Parathyroid adenoma (tissue), 2 donors: ENCODE data around the gene C1orf35.
A peak's percentile ranks its signal among the peaks of the same experiment; 100 is the strongest.

Experiments
- H2AFZ ChIP-seq: fragments of 300-600 bp; sonication (generic); one replicate; pipeline ENCODE4 v1.7.0; 2017; ENCODE audit warnings: antibody characterized with exemption, mild to moderate bottlenecking
- H3K27ac ChIP-seq: fragments of 300-600 bp; sonication (generic); one replicate; pipeline ENCODE4 v1.7.0; 2017
- H3K27me3 ChIP-seq: fragments of 300-600 bp; sonication (generic); one replicate; pipeline ENCODE4 v1.7.0; 2017; ENCODE audit warnings: low read length; ENCODE audit not compliant: control insufficient read depth, insufficient read depth
- H3K36me3 ChIP-seq: fragments of 300-600 bp; sonication (generic); one replicate; pipeline ENCODE4 v1.7.0; 2017; ENCODE audit warnings: low read length; ENCODE audit not compliant: control insufficient read depth, insufficient read depth
- H3K4me1 ChIP-seq: fragments of 300-600 bp; sonication (generic); one replicate; pipeline ENCODE4 v1.7.0; 2017; ENCODE audit warnings: control low read depth
- H3K4me2 ChIP-seq: fragments of 300-600 bp; sonication (generic); one replicate; pipeline ENCODE4 v1.7.0; 2017; ENCODE audit warnings: low read length
- H3K4me3 ChIP-seq: fragments of 300-600 bp; sonication (generic); one replicate; pipeline ENCODE4 v1.7.0; 2017; ENCODE audit warnings: low read depth, low read length
- H3K79me2 ChIP-seq: fragments of 300-600 bp; sonication (generic); one replicate; pipeline ENCODE4 v1.7.0; 2017; ENCODE audit warnings: control low read depth
- H3K9ac ChIP-seq: fragments of 300-600 bp; sonication (generic); one replicate; pipeline ENCODE4 v1.7.0; 2017; ENCODE audit warnings: mild to moderate bottlenecking
- H3K9me3 ChIP-seq: fragments of 300-600 bp; sonication (generic); one replicate; pipeline ENCODE4 v1.7.0; 2017; ENCODE audit warnings: low read length; ENCODE audit not compliant: control insufficient read depth
- CTCF ChIP-seq: fragments of 300-600 bp; sonication (generic); IDR thresholded peaks from one replicate; pipeline ENCODE4 v1.7.0; 2017; ENCODE audit warnings: antibody characterized with exemption, mild to moderate bottlenecking
- donor health status: primary hyperparathyroidism.

Gene C1orf35

GRCh38 chr1:228089519-228090380 is 13.4 kb downstream of the C1orf35 start:
- Histone ChIP-seq H2AFZ (no peak overlapping the region), H3K4me2 (peak overlapping the region; percentile 1), H3K79me2 (peaks cover 95% of the 10 kb centered on the region), H3K4me1 (peaks cover 41% of the 10 kb centered on the region), H3K9ac (no peak overlapping the region), H3K27ac (no peak overlapping the region), H3K36me3 (no peaks in the 10 kb centered on the region), H3K9me3 (no peaks in the 10 kb centered on the region), H3K4me3 (no peak overlapping the region), H3K27me3 (no peaks in the 10 kb centered on the region)
- no peak for TF ChIP-seq CTCF

- Histone ChIP-seq H2AFZ (no peak overlapping the region), H3K4me2 (no peak overlapping the region), H3K9ac (no peak overlapping the region), H3K27ac (no peak overlapping the region), H3K4me1 (peaks cover 44% of the 10 kb centered on the region), H3K27me3 (no peaks in the 10 kb centered on the region), H3K79me2 (peaks cover 93% of the 10 kb centered on the region), H3K9me3 (no peaks in the 10 kb centered on the region), H3K36me3 (no peaks in the 10 kb centered on the region), H3K4me3 (no peak overlapping the region)
- TF ChIP-seq CTCF: no peak
Observed at GRCh38 chr1:228088586-228089498, 14.3 kb downstream of the C1orf35 start.

GRCh38 chr1:228087771-228088251 is 15.3 kb downstream of the C1orf35 start:
- Histone ChIP-seq H3K27me3 (no peaks in the 10 kb centered on the region), H3K4me1 (peaks cover 44% of the 10 kb centered on the region), H3K79me2 (peaks cover 88% of the 10 kb centered on the region), H3K4me2 (no peak overlapping the region), H3K36me3 (no peaks in the 10 kb centered on the region), H3K9me3 (no peaks in the 10 kb centered on the region), H2AFZ (no peak overlapping the region), H3K9ac (no peak overlapping the region), H3K27ac (no peak overlapping the region), H3K4me3 (no peak overlapping the region)
- no peak for TF ChIP-seq CTCF

GRCh38 chr1:228085287-228085951 is 17.7 kb downstream of the C1orf35 start:
- no peaks in the 10 kb centered on the region for H3K36me3 ChIP-seq
- peak overlapping the region; percentile 13 for H3K4me3 ChIP-seq
- H2AFZ ChIP-seq: no peak overlapping the region
- H3K9ac ChIP-seq: no peak overlapping the region
- H3K4me2 ChIP-seq: peak overlapping the region; percentile 57
- peaks cover 41% of the 10 kb centered on the region for H3K4me1 ChIP-seq
- H3K27me3 ChIP-seq: no peaks in the 10 kb centered on the region
- H3K79me2 ChIP-seq: peaks cover 65% of the 10 kb centered on the region
- TF ChIP-seq CTCF: no peak
- H3K27ac ChIP-seq: no peak overlapping the region
- no peaks in the 10 kb centered on the region for H3K9me3 ChIP-seq
